ENCODE data around the gene CADM3. TPM values are rescaled to one million over a fixed set of nuclear protein-coding genes. Genes with fewer than 3 reads are reported as not detected.

The CADM3 gene
- total RNA-seq, 3 donors from 2014 or later (not counting 1 experiment from before 2014, with no cell fraction given): not detected

DNA sequence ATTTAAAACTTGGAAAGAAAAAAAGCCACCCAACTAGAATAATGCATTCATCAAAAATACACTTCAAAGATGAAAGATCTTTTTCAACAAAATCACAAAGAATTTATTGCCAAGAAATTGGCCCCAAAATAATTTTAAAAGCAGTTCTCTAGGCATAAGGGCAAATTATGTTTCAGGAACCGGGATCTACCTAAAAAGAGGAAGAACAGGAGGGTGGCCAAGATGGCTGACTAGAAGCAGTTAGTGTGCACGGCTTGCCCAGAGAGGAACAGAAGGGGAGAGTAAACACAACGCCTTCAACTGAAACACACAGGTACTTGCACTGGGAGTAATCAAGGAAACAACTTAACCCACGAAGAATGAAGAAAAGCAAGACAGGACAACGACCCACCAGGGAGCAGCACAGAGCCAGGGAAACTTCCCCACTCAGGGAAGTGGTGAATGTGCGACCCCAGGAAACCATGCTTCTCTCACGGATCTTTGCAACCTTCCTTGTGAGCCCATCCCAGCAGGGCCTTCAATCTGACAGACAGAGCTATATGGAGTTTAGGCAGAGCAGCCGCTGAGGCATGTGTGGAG, 79.3 kb downstream of the CADM3 start:
- Mint-ChIP-seq H3K36me3 (peaks cover 8% of the 10 kb centered on the region), H3K27ac (no peak overlapping the region), H3K9me3 (no peaks in the 10 kb centered on the region), H3K27me3 (ENCODE audit: low read depth in 2 of 2) (peaks cover 6 to 45% of the 10 kb centered on the region in 2 donors), H3K4me3 (no peak overlapping the region), H3K4me1 (no peaks in the 10 kb centered on the region)
- TF ChIP-seq, protein P1, sequence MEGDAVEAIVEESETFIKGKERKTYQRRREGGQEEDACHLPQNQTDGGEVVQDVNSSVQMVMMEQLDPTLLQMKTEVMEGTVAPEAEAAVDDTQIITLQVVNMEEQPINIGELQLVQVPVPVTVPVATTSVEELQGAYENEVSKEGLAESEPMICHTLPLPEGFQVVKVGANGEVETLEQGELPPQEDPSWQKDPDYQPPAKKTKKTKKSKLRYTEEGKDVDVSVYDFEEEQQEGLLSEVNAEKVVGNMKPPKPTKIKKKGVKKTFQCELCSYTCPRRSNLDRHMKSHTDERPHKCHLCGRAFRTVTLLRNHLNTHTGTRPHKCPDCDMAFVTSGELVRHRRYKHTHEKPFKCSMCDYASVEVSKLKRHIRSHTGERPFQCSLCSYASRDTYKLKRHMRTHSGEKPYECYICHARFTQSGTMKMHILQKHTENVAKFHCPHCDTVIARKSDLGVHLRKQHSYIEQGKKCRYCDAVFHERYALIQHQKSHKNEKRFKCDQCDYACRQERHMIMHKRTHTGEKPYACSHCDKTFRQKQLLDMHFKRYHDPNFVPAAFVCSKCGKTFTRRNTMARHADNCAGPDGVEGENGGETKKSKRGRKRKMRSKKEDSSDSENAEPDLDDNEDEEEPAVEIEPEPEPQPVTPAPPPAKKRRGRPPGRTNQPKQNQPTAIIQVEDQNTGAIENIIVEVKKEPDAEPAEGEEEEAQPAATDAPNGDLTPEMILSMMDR (IDR thresholded peaks at IDR 0.05): no peak
- no peak overlapping the region for H3K27ac ChIP-seq (ENCODE audit: low read length)
- ATAC-seq (no peak), DNase-seq (no peak)
- no peak overlapping the region for H3K4me3 ChIP-seq (ENCODE audit: low read length)
- WGBS (ENCODE audit: insufficient coverage): 81% methylated on average over 8 of the region's 8 CpGs
- H3K36me3 ChIP-seq (ENCODE audit: control insufficient read depth, insufficient read depth, low read length): no peaks in the 10 kb centered on the region
- no peaks in the 10 kb centered on the region for H3K4me1 ChIP-seq (ENCODE audit: control insufficient read depth, insufficient read depth, low read length)
- H3K27me3 ChIP-seq (ENCODE audit: control insufficient read depth, insufficient read depth, low read length): no peaks in the 10 kb centered on the region
- no peaks in the 10 kb centered on the region for H3K9me3 ChIP-seq (ENCODE audit: control insufficient read depth, insufficient read depth, low read length)
- intact Hi-C loops (cut with micrococcal nuclease): no loop called here

Other genes with a start within 250 kb of the CADM3 start
- gene PYHIN1, start 240.1 kb upstream of the CADM3 start, total RNA-seq: 100 to 1,000 TPM; 171 to 313 (median 197) TPM
- 100 to 1,000 TPM; 141 to 218 (median 151) TPM for gene IFI16, start 161.7 kb upstream of the CADM3 start, total RNA-seq
- 1 to 10 TPM in 1 of 3 donors, not detected in 2; 1.1 TPM for gene AIM2, start 94.8 kb upstream of the CADM3 start, total RNA-seq
- not detected for gene ACKR1, start 33.3 kb downstream of the CADM3 start, total RNA-seq
- 100 to 1,000 TPM in 1 of 3 donors, 1 to 10 TPM in 2; 6.5 to 154 (median 7.0) TPM for gene FCER1A, start 130.7 kb downstream of the CADM3 start, total RNA-seq